ENCODE results near the gene VRK3.

Gene VRK3

GRCh38 chr19:49929611-49930482 is 95.3 kb downstream of the VRK3 start:
- peak; percentile 94 for DNase-seq (ENCODE audit: low spot score)

- peak; percentile 89 for DNase-seq (ENCODE audit: low spot score)
Measured at GRCh38 chr19:49929121-49929610, 96.0 kb downstream of the VRK3 start, which contains the start of the genes ATF5 and NUP62. TSS of gene ATF5 (plus strand) at chr19:49929205. CDS start at chr19:49930851, 1,646 bp downstream. TSS of gene NUP62 (minus strand) at chr19:49929504. CDS start at chr19:49909807, 19,697 bp downstream.

- DNase-seq (ENCODE audit: low spot score), result no peak
Measured at GRCh38 chr19:49927526-49928264, 97.5 kb downstream of the VRK3 start.

GRCh38 chr19:49926515-49926914 is 98.7 kb downstream of the VRK3 start:
- DNase-seq (ENCODE audit: low spot score), result no peak

Measured in CD4-positive, alpha-beta T cell treated with Interleukin-15 for 4 hours (primary cell).